Measurements from ENCODE around the gene FAM124A. TPM values are rescaled to one million over a fixed set of nuclear protein-coding genes. Genes with fewer than 3 reads are reported as not detected.

FAM124A gene
- total RNA-seq, 2 donors from 2014 or later, result 49.7 to 56.6 TPM

DNA sequence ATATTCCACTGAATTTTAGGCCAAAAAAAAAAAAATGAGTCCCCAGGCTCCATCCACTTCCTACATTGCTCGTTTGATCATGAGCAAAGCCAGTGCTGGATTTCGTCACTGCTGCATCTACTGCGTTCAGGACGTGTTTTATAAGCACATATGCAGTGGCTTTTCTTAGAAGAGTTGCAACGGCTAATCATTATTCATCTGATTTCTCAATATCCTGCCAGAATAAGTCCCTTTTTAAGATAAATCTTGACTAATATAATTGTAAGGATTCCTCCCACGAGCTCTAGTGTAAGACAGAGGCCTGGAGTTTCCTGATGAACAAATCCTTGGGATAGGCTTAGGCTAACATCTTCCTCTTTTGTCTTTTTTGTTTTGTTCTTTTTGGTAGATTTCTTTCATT, 19.5 kb downstream of the FAM124A start:
- TF ChIP-seq, protein P1, sequence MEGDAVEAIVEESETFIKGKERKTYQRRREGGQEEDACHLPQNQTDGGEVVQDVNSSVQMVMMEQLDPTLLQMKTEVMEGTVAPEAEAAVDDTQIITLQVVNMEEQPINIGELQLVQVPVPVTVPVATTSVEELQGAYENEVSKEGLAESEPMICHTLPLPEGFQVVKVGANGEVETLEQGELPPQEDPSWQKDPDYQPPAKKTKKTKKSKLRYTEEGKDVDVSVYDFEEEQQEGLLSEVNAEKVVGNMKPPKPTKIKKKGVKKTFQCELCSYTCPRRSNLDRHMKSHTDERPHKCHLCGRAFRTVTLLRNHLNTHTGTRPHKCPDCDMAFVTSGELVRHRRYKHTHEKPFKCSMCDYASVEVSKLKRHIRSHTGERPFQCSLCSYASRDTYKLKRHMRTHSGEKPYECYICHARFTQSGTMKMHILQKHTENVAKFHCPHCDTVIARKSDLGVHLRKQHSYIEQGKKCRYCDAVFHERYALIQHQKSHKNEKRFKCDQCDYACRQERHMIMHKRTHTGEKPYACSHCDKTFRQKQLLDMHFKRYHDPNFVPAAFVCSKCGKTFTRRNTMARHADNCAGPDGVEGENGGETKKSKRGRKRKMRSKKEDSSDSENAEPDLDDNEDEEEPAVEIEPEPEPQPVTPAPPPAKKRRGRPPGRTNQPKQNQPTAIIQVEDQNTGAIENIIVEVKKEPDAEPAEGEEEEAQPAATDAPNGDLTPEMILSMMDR (conservative IDR thresholded peaks at IDR 0.05), result no peak
- Mint-ChIP-seq H3K4me1 (peaks cover 28% of the 10 kb centered on the region), H3K9me3 (no peaks in the 10 kb centered on the region), H3K4me3 (no peak overlapping the region), H3K36me3 (ENCODE audit: low read depth) (peaks cover 63% of the 10 kb centered on the region), H3K27ac (no peak overlapping the region), H3K27me3 (ENCODE audit: insufficient read depth) (no peaks in the 10 kb centered on the region)
- peak; percentile 21 for DNase-seq
- no peaks in the 10 kb centered on the region for H3K9me3 ChIP-seq (ENCODE audit: control insufficient read depth, low read length)
- no peak overlapping the region for H3K9ac ChIP-seq (ENCODE audit: extremely low read depth, low read length, poor library complexity, severe bottlenecking)
- H3K36me3 ChIP-seq (ENCODE audit: control insufficient read depth, insufficient read depth, low read length), result peaks cover 95% of the 10 kb centered on the region
- 93 to 96% methylated on average over 5 to 6 of the region's 6 CpGs for WGBS, 2 experiments (ENCODE audit: insufficient coverage in 1 of 2, insufficient read length in 1 of 2)
- H3K27me3 ChIP-seq (ENCODE audit: control insufficient read depth, insufficient read depth, low read length, poor library complexity, severe bottlenecking), result no peaks in the 10 kb centered on the region
- H3K27ac ChIP-seq (ENCODE audit: low read depth, low read length), result no peak overlapping the region
- H3K4me3 ChIP-seq (ENCODE audit: low read length), result no peak overlapping the region
- H3K4me1 ChIP-seq (ENCODE audit: control insufficient read depth, insufficient read depth, low read length), result no peaks in the 10 kb centered on the region

DNA sequence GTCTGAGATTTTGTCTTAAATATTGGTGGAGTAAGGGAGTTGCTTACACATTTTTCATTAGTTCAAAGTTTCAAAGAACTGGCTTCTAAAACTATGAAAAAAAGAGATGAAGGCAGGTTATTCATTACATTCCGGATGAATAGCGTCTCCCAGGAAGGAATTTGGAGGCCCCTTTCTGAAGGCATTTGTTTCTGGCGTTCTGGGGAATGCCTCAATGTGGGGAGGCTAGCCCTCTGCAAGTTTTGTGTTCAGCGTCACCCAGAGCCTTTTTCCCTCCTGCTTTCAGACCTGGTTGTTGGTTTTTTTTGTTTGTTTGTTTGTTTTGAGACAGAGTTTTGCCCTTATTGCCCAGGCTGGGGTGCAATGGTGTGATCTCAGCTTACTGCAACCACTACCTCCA, 21.0 kb downstream of the FAM124A start:
- WGBS, 2 experiments (ENCODE audit: insufficient coverage in 1 of 2, insufficient read length in 1 of 2), result 75 to 86% methylated on average over 2 to 4 of the region's 4 CpGs
- Mint-ChIP-seq H3K27me3 (ENCODE audit: insufficient read depth) (peaks cover 2% of the 10 kb centered on the region), H3K9me3 (no peaks in the 10 kb centered on the region), H3K36me3 (ENCODE audit: low read depth) (peaks cover 55% of the 10 kb centered on the region), H3K4me3 (peak overlapping the region; percentile 8), H3K4me1 (peaks cover 28% of the 10 kb centered on the region), H3K27ac (peak overlapping the region; percentile 48)
- Histone ChIP-seq H3K4me1 (ENCODE audit: control insufficient read depth, insufficient read depth, low read length) (no peaks in the 10 kb centered on the region), H3K9ac (ENCODE audit: extremely low read depth, low read length, poor library complexity, severe bottlenecking) (no peak overlapping the region), H3K4me3 (ENCODE audit: low read length) (no peak overlapping the region), H3K27me3 (ENCODE audit: control insufficient read depth, insufficient read depth, low read length, poor library complexity, severe bottlenecking) (no peaks in the 10 kb centered on the region), H3K9me3 (ENCODE audit: control insufficient read depth, low read length) (no peaks in the 10 kb centered on the region), H3K36me3 (ENCODE audit: control insufficient read depth, insufficient read depth, low read length) (peaks cover 95% of the 10 kb centered on the region), H3K27ac (ENCODE audit: low read depth, low read length) (peak overlapping the region; percentile 79)
- DNase-seq, result no peak
- TF ChIP-seq, protein P1 (conservative IDR thresholded peaks at IDR 0.05), result no peak

DNA sequence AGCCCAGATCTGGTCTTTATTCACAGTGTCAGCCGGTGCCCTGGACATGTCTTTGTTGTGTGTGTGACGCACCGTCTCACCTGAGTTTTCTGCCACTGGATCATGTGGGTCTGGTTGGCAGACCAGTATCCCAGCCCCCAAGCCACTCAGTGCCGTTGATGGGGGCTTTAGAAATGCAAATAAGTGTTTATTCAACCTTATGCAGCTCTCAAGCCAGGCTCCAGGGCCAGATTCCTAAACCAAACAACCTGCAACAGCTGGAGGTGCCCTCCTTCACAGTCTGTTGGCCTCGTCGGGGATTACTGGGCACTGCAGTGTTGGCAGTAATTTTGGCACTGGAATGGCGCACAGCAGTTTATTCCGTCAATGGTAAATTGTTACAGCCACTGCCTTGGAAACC, 21.6 kb downstream of the FAM124A start:
- Mint-ChIP-seq H3K4me1 (peaks cover 28% of the 10 kb centered on the region), H3K4me3 (peak overlapping the region; percentile 8), H3K36me3 (ENCODE audit: low read depth) (peaks cover 49% of the 10 kb centered on the region), H3K9me3 (no peaks in the 10 kb centered on the region), H3K27me3 (ENCODE audit: insufficient read depth) (peaks cover 2% of the 10 kb centered on the region), H3K27ac (peak overlapping the region; percentile 48)
- no peak overlapping the region for H3K9ac ChIP-seq (ENCODE audit: extremely low read depth, low read length, poor library complexity, severe bottlenecking)
- no peaks in the 10 kb centered on the region for H3K9me3 ChIP-seq (ENCODE audit: control insufficient read depth, low read length)
- 70 to 81% methylated on average over 7 to 8 of the region's 8 CpGs for WGBS, 2 experiments (ENCODE audit: insufficient coverage in 1 of 2, insufficient read length in 1 of 2)
- H3K27me3 ChIP-seq (ENCODE audit: control insufficient read depth, insufficient read depth, low read length, poor library complexity, severe bottlenecking), result no peaks in the 10 kb centered on the region
- H3K4me1 ChIP-seq (ENCODE audit: control insufficient read depth, insufficient read depth, low read length), result no peaks in the 10 kb centered on the region
- DNase-seq, result peak; percentile 90
- TF ChIP-seq, protein P1 (conservative IDR thresholded peaks at IDR 0.05), result no peak
- H3K4me3 ChIP-seq (ENCODE audit: low read length), result no peak overlapping the region
- peaks cover 95% of the 10 kb centered on the region for H3K36me3 ChIP-seq (ENCODE audit: control insufficient read depth, insufficient read depth, low read length)
- peak overlapping the region; percentile 79 for H3K27ac ChIP-seq (ENCODE audit: low read depth, low read length)

Data from endodermal cell (in vitro differentiated cells).